Psoas muscle (tissue), 8 donors: Measurements from ENCODE around the gene ADORA2B. TPM values are rescaled to one million over a fixed set of nuclear protein-coding genes. Genes with fewer than 3 reads are reported as not detected.

Source experiments
- ATAC-seq, 4 donors: fragments of 200-7000 bp; cut with Tn5 transposase; one replicate each; pipeline ENCODE4 v1.9.1; 2020; ENCODE audit warnings: moderate library complexity in 3 of 4, mild to moderate bottlenecking in 2 of 4
- DNase-seq, 2 donors: peaks; one replicate each; pipeline ENCODE4 v3.0.0-alpha.2; 2020
- H3K27ac ChIP-seq: fragments of 200-600 bp; one replicate; pipeline ENCODE4 v1.8.0; 2022
- H3K27me3 ChIP-seq, 3 donors: fragments of 200-600 bp in 1 of 3; one replicate each; pipeline versions ENCODE4 v1.6.1 to v1.8.0; 2013 to 2022; ENCODE audit warnings: low read length in 2 of 3, mild to moderate bottlenecking in 2 of 3, moderate library complexity in 1 of 3; ENCODE audit not compliant: insufficient read depth in 3 of 3
- H3K36me3 ChIP-seq, 2 donors: fragments of 200-600 bp in 1 of 2; one replicate each; pipeline versions ENCODE4 v1.6.1 to v1.8.0; 2013 to 2022; ENCODE audit warnings: low read depth in 1 of 2, mild to moderate bottlenecking in 1 of 2, moderate library complexity in 1 of 2; ENCODE audit not compliant: insufficient read depth in 1 of 2
- H3K4me1 ChIP-seq: fragments of 200-600 bp; one replicate; pipeline ENCODE4 v1.8.0; 2022
- H3K4me3 ChIP-seq: fragments of 200-600 bp; one replicate; pipeline ENCODE4 v1.8.0; 2022; ENCODE audit warnings: mild to moderate bottlenecking
- H3K9me3 ChIP-seq: fragments of 200-600 bp; one replicate; pipeline ENCODE4 v1.8.0; 2022
- CTCF ChIP-seq: fragments of 200-600 bp; IDR thresholded peaks from one replicate; pipeline ENCODE4 v1.8.0; 2022; ENCODE audit warnings: antibody characterized with exemption
- WGBS, 3 donors: extraction: QIAGEN DNeasy Blood & Tissue Kit; methylation state at CpG; one replicate each; pipeline versions ENCODE4 v1.1.6 to v1.1.7; 2013; 5-methylcytosine and 5-hydroxymethylcytosine counted together
- intact Hi-C, 2 donors: fragments of 100-400 bp; cut with DNase I; formaldehyde crosslinking; loops; one replicate each; pipeline versions ENCODE4 v1.11.0 to v1.14.2; 2022
- polyA plus RNA-seq, 3 donors: library from polyadenylated mRNA; stranded (reverse); fragments of 200-250 nt; gene quantifications; one replicate each; pipeline ENCODE4 v1.2.3, GENCODE V29; 2013
- total RNA-seq, 4 donors: library from RNA; stranded (reverse); fragmentation: NEBNext Ultra II Directional in 2 of 4; extraction: Animal tissue kit (Norgen Biotek cat#: 25700) in 2 of 4; gene quantifications; one replicate each; pipeline versions ENCODE4 v1.2.1 to v1.2.4, GENCODE V29; 2021 to 2023
- donor health status: healthy with polysubstance abuse.
- donor health status: DM: no; HTN: no; CAD: no; lungs with moderate emphysema.
- donor health status: Bipolar disorder and iron deficiency.
- donor health status: healthy.
- donor health status: DM: yes; HTN: yes; CAD: no.
- donor health status: DM: no; HTN: no; CAD: no.
- donor health status: DM: no; HTN: no; CAD: no.
- donor health status: DM: yes; HTN: yes; CAD: no.

Gene ADORA2B
- total and polyA plus RNA-seq, 7 donors: 0.07 to 0.36 (median 0.20) TPM

- ATAC-seq (no peak), DNase-seq (no peak)
- Histone ChIP-seq H3K4me3 (no peak overlapping the region), H3K9me3 (no peaks in the 10 kb centered on the region), H3K36me3 (no peaks in the 10 kb centered on the region), H3K27ac (no peak overlapping the region), H3K27me3 (peaks cover 0 to 11% (median 4%) of the 10 kb centered on the region in 3 donors), H3K4me1 (no peaks in the 10 kb centered on the region)
- WGBS, 3 donors: 76 to 86% (median 83%) methylated on average over 9 of the region's 9 CpGs
- intact Hi-C loops: no loop called here
- no peak for TF ChIP-seq CTCF
Measured at GRCh38 chr17:15912416-15912955, 32.4 kb upstream of the ADORA2B start.

- no peak overlapping the region for H3K27ac ChIP-seq
Measured at GRCh38 chr17:15913826-15914225, 31.1 kb upstream of the ADORA2B start.

GRCh38 chr17:15914400-15915170, 30.3 kb upstream of the ADORA2B start:
- 82 to 89% (median 88%) methylated on average over 6 of the region's 6 CpGs for WGBS, 3 donors

More at GRCh38 chr17:15913826-15914225, 31.1 kb upstream of the ADORA2B start:
- no peaks in the 10 kb centered on the region for H3K36me3 ChIP-seq
- no peaks in the 10 kb centered on the region for H3K4me1 ChIP-seq
- DNase-seq (no peak), ATAC-seq (no peak)
- WGBS, 3 donors: 82 to 86% (median 84%) methylated on average over 3 of the region's 3 CpGs
- intact Hi-C loops: no loop called here
- H3K9me3 ChIP-seq: no peaks in the 10 kb centered on the region
- no peak overlapping the region for H3K4me3 ChIP-seq
- TF ChIP-seq CTCF: no peak
- peaks cover 0 to 16% (median 4%) of the 10 kb centered on the region in 3 donors for H3K27me3 ChIP-seq

GRCh38 chr17:15915961-15916360, 29.0 kb upstream of the ADORA2B start:
- DNase-seq: no peak
- Histone ChIP-seq H3K27ac (no peak overlapping the region), H3K9me3 (no peaks in the 10 kb centered on the region), H3K4me1 (no peaks in the 10 kb centered on the region), H3K36me3 (no peaks in the 10 kb centered on the region), H3K27me3 (peaks cover 0 to 16% (median 4%) of the 10 kb centered on the region in 3 donors), H3K4me3 (no peak overlapping the region)
- 91% methylated on average over 6 of the region's 6 CpGs for WGBS, 3 donors
- no peak for ATAC-seq
- intact Hi-C loops: no loop called here
- no peak for TF ChIP-seq CTCF

More at GRCh38 chr17:15914400-15915170, 30.3 kb upstream of the ADORA2B start:
- no peak for ATAC-seq
- intact Hi-C loops: no loop called here
- Histone ChIP-seq H3K4me3 (no peak overlapping the region), H3K27me3 (peaks cover 0 to 16% (median 4%) of the 10 kb centered on the region in 3 donors), H3K4me1 (no peaks in the 10 kb centered on the region), H3K36me3 (no peaks in the 10 kb centered on the region), H3K27ac (no peak overlapping the region), H3K9me3 (no peaks in the 10 kb centered on the region)
- no peak for DNase-seq
- TF ChIP-seq CTCF: no peak
